CD8-positive, alpha-beta memory T cell (primary cell): ENCODE results near the gene DLG4. TPM values are rescaled to one million over a fixed set of nuclear protein-coding genes. Genes with fewer than 3 reads are reported as not detected.

ENCODE experiments used
- polyA plus RNA-seq: library from polyadenylated mRNA; unstranded; fragments of 300-500 nt; fragmentation: Illumina TruSeq; gene quantifications from one replicate; pipeline ENCODE4 v1.2.3, GENCODE V29; 2021
- total RNA-seq, 2 experiments: library from RNA; stranded (reverse); gene quantifications; one replicate each; pipeline ENCODE4 v1.2.3, GENCODE V29; 2021

Gene DLG4
- total and polyA plus RNA-seq, 3 experiments from 2014 or later = 0.45 to 4.4 (median 3.5) TPM

Other genes starting within 250 kb of the DLG4 start
Only the 30 nearest of the 33 such genes appear.
- 100 to 1,000 TPM; 160 to 169 TPM for gene RNASEK, start 207.2 kb downstream of the DLG4 start, total RNA-seq
- gene RNASEK, start 207.2 kb downstream of the DLG4 start, polyA plus RNA-seq = 795 TPM
- under 1 TPM; 0.24 to 0.59 TPM for gene BCL6B, start 196.8 kb downstream of the DLG4 start, total RNA-seq
- 0.09 TPM for gene BCL6B, start 196.8 kb downstream of the DLG4 start, polyA plus RNA-seq
- 1 to 10 TPM; 7.7 to 8.1 TPM for gene SLC16A13, start 183.8 kb downstream of the DLG4 start, total RNA-seq
- gene SLC16A13, start 183.8 kb downstream of the DLG4 start, polyA plus RNA-seq = 1.4 TPM
- 1 to 10 TPM; 1.3 to 1.8 TPM for gene SLC16A11, start 175.7 kb downstream of the DLG4 start, total RNA-seq
- 1.6 TPM for gene SLC16A11, start 175.7 kb downstream of the DLG4 start, polyA plus RNA-seq
- under 1 TPM; 0.33 to 0.42 TPM for gene CLEC10A, start 139.6 kb downstream of the DLG4 start, total RNA-seq
- gene CLEC10A, start 139.6 kb downstream of the DLG4 start, polyA plus RNA-seq = not detected
- not detected for gene ASGR2, start 105.0 kb downstream of the DLG4 start, total RNA-seq
- gene ASGR2, start 105.0 kb downstream of the DLG4 start, polyA plus RNA-seq = not detected
- gene ASGR1, start 40.5 kb downstream of the DLG4 start, total RNA-seq = under 1 TPM; 0.46 to 0.55 TPM
- not detected for gene ASGR1, start 40.5 kb downstream of the DLG4 start, polyA plus RNA-seq
- 100 to 1,000 TPM; 281 to 288 TPM for gene ACADVL, start 102 bp upstream of the DLG4 start, total RNA-seq
- 109 TPM for gene ACADVL, start 102 bp upstream of the DLG4 start, polyA plus RNA-seq
- 10 to 100 TPM; 61.8 to 65.5 TPM for gene DVL2, start 14.7 kb upstream of the DLG4 start, total RNA-seq
- gene DVL2, start 14.7 kb upstream of the DLG4 start, polyA plus RNA-seq = 24.0 TPM
- gene PHF23, start 19.6 kb upstream of the DLG4 start, total RNA-seq = 10 to 100 TPM; 48.0 to 51.9 TPM
- 25.8 TPM for gene PHF23, start 19.6 kb upstream of the DLG4 start, polyA plus RNA-seq
- 100 to 1,000 TPM; 156 to 165 TPM for gene GABARAP, start 22.6 kb upstream of the DLG4 start, total RNA-seq
- 914 TPM for gene GABARAP, start 22.6 kb upstream of the DLG4 start, polyA plus RNA-seq
- gene CTDNEP1, start 31.9 kb upstream of the DLG4 start, total RNA-seq = 100 to 1,000 TPM; 224 to 240 TPM
- gene CTDNEP1, start 31.9 kb upstream of the DLG4 start, polyA plus RNA-seq = 57.1 TPM
- gene ELP5, start 32.4 kb upstream of the DLG4 start, total RNA-seq = 100 to 1,000 TPM; 106 to 111 TPM
- gene ELP5, start 32.4 kb upstream of the DLG4 start, polyA plus RNA-seq = 84.8 TPM
- gene CLDN7, start 42.6 kb upstream of the DLG4 start, total RNA-seq = 1 to 10 TPM in 1 of 2 experiments, under 1 TPM in 1; 0.63 to 1.1 TPM
- 2.1 TPM for gene CLDN7, start 42.6 kb upstream of the DLG4 start, polyA plus RNA-seq
- gene SLC2A4, start 61.9 kb upstream of the DLG4 start, total RNA-seq = under 1 TPM; 0.18 to 0.24 TPM
- gene SLC2A4, start 61.9 kb upstream of the DLG4 start, polyA plus RNA-seq = not detected
- gene YBX2, start 74.8 kb upstream of the DLG4 start, total RNA-seq = under 1 TPM; 0.07 to 0.26 TPM
- gene YBX2, start 74.8 kb upstream of the DLG4 start, polyA plus RNA-seq = not detected
- gene EIF5A, start 87.8 kb upstream of the DLG4 start, total RNA-seq = 1,000 to 10,000 TPM; 1,533 to 1,595 TPM
- 230 TPM for gene EIF5A, start 87.8 kb upstream of the DLG4 start, polyA plus RNA-seq
- gene GPS2, start 95.5 kb upstream of the DLG4 start, total RNA-seq = 10 to 100 TPM; 81.1 to 85.2 TPM
- gene GPS2, start 95.5 kb upstream of the DLG4 start, polyA plus RNA-seq = 116 TPM
- gene NEURL4, start 109.5 kb upstream of the DLG4 start, total RNA-seq = 10 to 100 TPM; 60.1 to 60.7 TPM
- 2.7 TPM for gene NEURL4, start 109.5 kb upstream of the DLG4 start, polyA plus RNA-seq
- 100 to 1,000 TPM; 216 to 225 TPM for gene ACAP1, start 116.7 kb upstream of the DLG4 start, total RNA-seq
- 274 TPM for gene ACAP1, start 116.7 kb upstream of the DLG4 start, polyA plus RNA-seq
- gene KCTD11, start 132.3 kb upstream of the DLG4 start, total RNA-seq = 1 to 10 TPM; 4.6 to 5.1 TPM
- gene KCTD11, start 132.3 kb upstream of the DLG4 start, polyA plus RNA-seq = 1.9 TPM
- gene TMEM95, start 135.3 kb upstream of the DLG4 start, total RNA-seq = not detected
- gene TMEM95, start 135.3 kb upstream of the DLG4 start, polyA plus RNA-seq = not detected
- gene TNK1, start 161.3 kb upstream of the DLG4 start, total RNA-seq = 1 to 10 TPM; 4.4 to 5.8 TPM
- 3.1 TPM for gene TNK1, start 161.3 kb upstream of the DLG4 start, polyA plus RNA-seq
- gene PLSCR3, start 174.7 kb upstream of the DLG4 start, total RNA-seq = 10 to 100 TPM; 79.1 to 81.6 TPM
- gene PLSCR3, start 174.7 kb upstream of the DLG4 start, polyA plus RNA-seq = 152 TPM
- 10 to 100 TPM; 45.4 to 51.4 TPM for gene TMEM256, start 184.3 kb upstream of the DLG4 start, total RNA-seq
- 62.4 TPM for gene TMEM256, start 184.3 kb upstream of the DLG4 start, polyA plus RNA-seq
- 1 to 10 TPM; 5.6 to 6.6 TPM for gene NLGN2, start 188.0 kb upstream of the DLG4 start, total RNA-seq
- 0.06 TPM for gene NLGN2, start 188.0 kb upstream of the DLG4 start, polyA plus RNA-seq
- gene SPEM1, start 200.5 kb upstream of the DLG4 start, total RNA-seq = not detected
- not detected for gene SPEM1, start 200.5 kb upstream of the DLG4 start, polyA plus RNA-seq
- not detected for gene SPEM2, start 205.8 kb upstream of the DLG4 start, total RNA-seq
- gene SPEM2, start 205.8 kb upstream of the DLG4 start, polyA plus RNA-seq = not detected
- not detected for gene SPEM3, start 209.0 kb upstream of the DLG4 start, total RNA-seq
- not detected for gene SPEM3, start 209.0 kb upstream of the DLG4 start, polyA plus RNA-seq
- gene TMEM102, start 215.6 kb upstream of the DLG4 start, total RNA-seq = 10 to 100 TPM; 11.1 to 11.9 TPM
- 23.3 TPM for gene TMEM102, start 215.6 kb upstream of the DLG4 start, polyA plus RNA-seq